ENCODE measurements around the gene SEMA4C.

The SEMA4C gene

GRCh38 chr2:96831679-96832078 is 38.2 kb downstream of the SEMA4C start:
- no peak for DNase-seq (ENCODE audit: low read depth)
- H3K4me3 ChIP-seq (ENCODE audit: low read length): no peak overlapping the region
- TF ChIP-seq CTCF (conservative IDR thresholded peaks at IDR 0.05; ENCODE audit: low read depth, low read length): no peak

GRCh38 chr2:96830044-96830562 is 39.8 kb downstream of the SEMA4C start:
- no peak overlapping the region for H3K4me3 ChIP-seq (ENCODE audit: low read length)
- TF ChIP-seq CTCF (conservative IDR thresholded peaks at IDR 0.05; ENCODE audit: low read depth, low read length): no peak
- DNase-seq (ENCODE audit: low read depth): no peak

GRCh38 chr2:96828874-96829273 is 41.0 kb downstream of the SEMA4C start:
- DNase-seq (ENCODE audit: low read depth): no peak
- no peak for TF ChIP-seq CTCF (conservative IDR thresholded peaks at IDR 0.05; ENCODE audit: low read depth, low read length)
- no peak overlapping the region for H3K4me3 ChIP-seq (ENCODE audit: low read length)

GRCh38 chr2:96828436-96828835 is 41.4 kb downstream of the SEMA4C start:
- TF ChIP-seq CTCF (conservative IDR thresholded peaks at IDR 0.05; ENCODE audit: low read depth, low read length): no peak
- no peak overlapping the region for H3K4me3 ChIP-seq (ENCODE audit: low read length)
- DNase-seq (ENCODE audit: low read depth): no peak

GRCh38 chr2:96826546-96827278 is 43.2 kb downstream of the SEMA4C start:
- no peak for DNase-seq (ENCODE audit: low read depth)
- no peak for TF ChIP-seq CTCF (conservative IDR thresholded peaks at IDR 0.05; ENCODE audit: low read depth, low read length)
- H3K4me3 ChIP-seq (ENCODE audit: low read length): no peak overlapping the region

- no peak overlapping the region for H3K4me3 ChIP-seq (ENCODE audit: low read length)
- no peak for DNase-seq (ENCODE audit: low read depth)
- no peak for TF ChIP-seq CTCF (conservative IDR thresholded peaks at IDR 0.05; ENCODE audit: low read depth, low read length)
Observed at GRCh38 chr2:96825057-96825456, 44.8 kb downstream of the SEMA4C start.

Data from retinal pigment epithelial cell (primary cell).